ENCODE measurements around the gene CRYBA1. TPM values are rescaled to one million over a fixed set of nuclear protein-coding genes. Genes with fewer than 3 reads are reported as not detected.

Gene CRYBA1
- polyA plus RNA-seq, 1 donor (not counting 4 experiments of a cell fraction or from before 2014, with no cell fraction given), result not detected

GRCh38 chr17:29240477-29240876, 6.2 kb upstream of the CRYBA1 start:
- no peaks in the 10 kb centered on the region for H4K20me1 ChIP-seq (ENCODE audit: control insufficient read depth, extremely low read depth, insufficient read depth, low read length)
- H3K36me3 ChIP-seq (ENCODE audit: control insufficient read depth in 2 of 2, extremely low read depth in 1 of 2, insufficient read depth in 2 of 2, low read length in 2 of 2), result no peaks in the 10 kb centered on the region
- H3K27ac ChIP-seq (ENCODE audit: control insufficient read depth, insufficient read depth, low read length), result peak overlapping the region; percentile 61
- H3K4me2 ChIP-seq (ENCODE audit: control insufficient read depth, extremely low read depth, insufficient read depth, low read depth, low read length), result peak overlapping the region; percentile 61
- no peaks in the 10 kb centered on the region for H3K9me3 ChIP-seq (ENCODE audit: control insufficient read depth, low read depth, low read length)
- dilution Hi-C loops (cut with MboI; ENCODE audit: extremely low pct_ligation_motif_present, low sequenced_read_pairs), result no loop called here
- DNase-seq (ENCODE audit: low read depth, low spot score) (no peak), FAIRE-seq (no peak)
- no peaks in the 10 kb centered on the region for H3K79me2 ChIP-seq (ENCODE audit: control insufficient read depth, insufficient read depth, low read length)
- H3K27me3 ChIP-seq (ENCODE audit: control insufficient read depth, extremely low read depth, insufficient read depth, low read length), result no peaks in the 10 kb centered on the region
- no peak overlapping the region for H3K9ac ChIP-seq (ENCODE audit: control insufficient read depth, extremely low read depth, insufficient read depth, low read length)
- TF ChIP-seq, protein P1, sequence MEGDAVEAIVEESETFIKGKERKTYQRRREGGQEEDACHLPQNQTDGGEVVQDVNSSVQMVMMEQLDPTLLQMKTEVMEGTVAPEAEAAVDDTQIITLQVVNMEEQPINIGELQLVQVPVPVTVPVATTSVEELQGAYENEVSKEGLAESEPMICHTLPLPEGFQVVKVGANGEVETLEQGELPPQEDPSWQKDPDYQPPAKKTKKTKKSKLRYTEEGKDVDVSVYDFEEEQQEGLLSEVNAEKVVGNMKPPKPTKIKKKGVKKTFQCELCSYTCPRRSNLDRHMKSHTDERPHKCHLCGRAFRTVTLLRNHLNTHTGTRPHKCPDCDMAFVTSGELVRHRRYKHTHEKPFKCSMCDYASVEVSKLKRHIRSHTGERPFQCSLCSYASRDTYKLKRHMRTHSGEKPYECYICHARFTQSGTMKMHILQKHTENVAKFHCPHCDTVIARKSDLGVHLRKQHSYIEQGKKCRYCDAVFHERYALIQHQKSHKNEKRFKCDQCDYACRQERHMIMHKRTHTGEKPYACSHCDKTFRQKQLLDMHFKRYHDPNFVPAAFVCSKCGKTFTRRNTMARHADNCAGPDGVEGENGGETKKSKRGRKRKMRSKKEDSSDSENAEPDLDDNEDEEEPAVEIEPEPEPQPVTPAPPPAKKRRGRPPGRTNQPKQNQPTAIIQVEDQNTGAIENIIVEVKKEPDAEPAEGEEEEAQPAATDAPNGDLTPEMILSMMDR (optimal IDR thresholded peaks at IDR 0.05 in 1 of 3, IDR thresholded peaks at IDR 0.05 in 1 of 3, conservative IDR thresholded peaks at IDR 0.05 in 1 of 3; ENCODE audit: extremely low read depth in 1 of 3, insufficient read depth in 2 of 3, low read length in 3 of 3), result no peak
- no peak for TF ChIP-seq EZH2 (IDR thresholded peaks at IDR 0.05; ENCODE audit: low read length)
- no peaks in the 10 kb centered on the region for H3K9me1 ChIP-seq (ENCODE audit: control insufficient read depth, extremely low read depth, insufficient read depth, low read length)
- H3K4me1 ChIP-seq (ENCODE audit: control insufficient read depth, extremely low read depth, insufficient read depth, low read length), result peaks cover 27% of the 10 kb centered on the region
- no peak overlapping the region for H2AFZ ChIP-seq (ENCODE audit: control insufficient read depth, low read length)
- no peak overlapping the region for H3K4me3 ChIP-seq (ENCODE audit: control insufficient read depth in 2 of 3, extremely low read depth in 1 of 3, insufficient read depth in 2 of 3, low read depth in 1 of 3, low read length in 3 of 3)

DNA sequence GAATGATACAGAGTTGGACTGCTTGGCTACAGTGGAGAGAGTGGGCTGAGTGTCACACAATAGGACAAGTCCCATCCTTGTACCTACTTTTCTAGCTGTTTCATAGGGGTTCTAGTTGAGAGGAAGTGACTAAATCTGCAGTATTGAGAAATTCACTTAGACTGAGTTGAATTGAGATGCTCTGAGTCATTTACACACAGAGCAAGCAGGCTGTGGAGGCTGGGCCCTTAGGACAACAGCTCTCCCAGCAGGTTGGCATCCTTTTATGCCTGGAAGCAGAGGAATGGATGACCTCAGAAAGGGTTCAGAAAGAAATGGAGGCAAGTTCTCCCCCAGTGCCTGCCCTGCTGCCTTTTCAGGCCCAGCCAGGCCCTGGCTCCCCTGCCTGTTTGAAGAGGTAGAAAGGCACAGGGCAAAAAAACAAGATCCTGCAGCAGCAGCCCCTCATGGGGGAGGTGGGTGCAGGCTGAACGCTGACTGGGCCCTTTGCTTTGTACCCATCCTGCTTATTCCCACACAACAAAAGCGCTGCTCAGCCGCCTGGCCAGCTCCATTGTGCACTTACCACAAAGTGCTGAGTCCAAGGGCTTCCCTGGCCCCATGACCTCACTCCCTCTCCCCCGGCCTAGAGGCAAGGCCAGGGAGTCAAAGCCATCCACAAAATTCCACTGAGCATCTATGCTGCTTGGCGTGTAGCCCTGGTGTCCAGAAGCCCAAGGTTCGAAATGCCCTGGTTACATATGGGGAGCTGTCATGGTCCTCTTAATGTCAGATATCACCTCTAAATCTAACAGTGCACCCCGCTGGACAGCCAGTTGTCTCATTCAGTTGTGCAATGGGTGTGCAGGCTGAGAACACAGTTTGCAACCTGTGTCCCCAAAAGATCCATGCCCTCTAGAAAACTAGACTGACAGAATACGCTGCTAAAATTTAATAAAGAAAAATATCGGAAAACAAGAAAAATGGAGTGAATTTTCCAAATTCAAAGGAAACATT, 5.4 kb upstream of the CRYBA1 start:
- Histone ChIP-seq H3K79me2 (ENCODE audit: control insufficient read depth, insufficient read depth, low read length) (no peaks in the 10 kb centered on the region), H3K4me1 (ENCODE audit: control insufficient read depth, extremely low read depth, insufficient read depth, low read length) (peaks cover 27% of the 10 kb centered on the region), H3K27ac (ENCODE audit: control insufficient read depth, insufficient read depth, low read length) (peak overlapping the region; percentile 61), H3K9ac (ENCODE audit: control insufficient read depth, extremely low read depth, insufficient read depth, low read length) (peak overlapping the region; percentile 15), H3K27me3 (ENCODE audit: control insufficient read depth, extremely low read depth, insufficient read depth, low read length) (no peaks in the 10 kb centered on the region), H3K9me1 (ENCODE audit: control insufficient read depth, extremely low read depth, insufficient read depth, low read length) (no peaks in the 10 kb centered on the region), H3K4me3 (ENCODE audit: control insufficient read depth in 2 of 3, extremely low read depth in 1 of 3, insufficient read depth in 2 of 3, low read depth in 1 of 3, low read length in 3 of 3) (no peak overlapping the region), H4K20me1 (ENCODE audit: control insufficient read depth, extremely low read depth, insufficient read depth, low read length) (no peaks in the 10 kb centered on the region), H3K36me3 (ENCODE audit: control insufficient read depth in 2 of 2, extremely low read depth in 1 of 2, insufficient read depth in 2 of 2, low read length in 2 of 2) (no peaks in the 10 kb centered on the region), H3K4me2 (ENCODE audit: control insufficient read depth, extremely low read depth, insufficient read depth, low read depth, low read length) (peak overlapping the region; percentile 61), H3K9me3 (ENCODE audit: control insufficient read depth, low read depth, low read length) (no peaks in the 10 kb centered on the region), H2AFZ (ENCODE audit: control insufficient read depth, low read length) (peak overlapping the region; percentile 63)
- dilution Hi-C loops (cut with MboI; ENCODE audit: extremely low pct_ligation_motif_present, low sequenced_read_pairs), result no loop called here
- FAIRE-seq (peak; percentile 99), DNase-seq (ENCODE audit: low read depth, low spot score) (peak; percentile 92)
- TF ChIP-seq, protein P1 (optimal IDR thresholded peaks at IDR 0.05 in 1 of 3, IDR thresholded peaks at IDR 0.05 in 1 of 3, conservative IDR thresholded peaks at IDR 0.05 in 1 of 3; ENCODE audit: extremely low read depth in 1 of 3, insufficient read depth in 2 of 3, low read length in 3 of 3), result peak in 1 of 3 experiments; percentile 64
- TF ChIP-seq EZH2 (IDR thresholded peaks at IDR 0.05; ENCODE audit: low read length), result no peak

Measured in keratinocyte (primary cell).